Kidney tubule cell (primary cell): Measurements from ENCODE around the gene AXL.
"Not testable (repeated sequence)": the region's sequence is repeated elsewhere in the genome, so short reads cannot be mapped to it uniquely, and the experiment has no call there.

Experiments
- DNase-seq: peaks from one replicate; pipeline ENCODE4 v3.0.0-alpha.2; 2018; ENCODE audit warnings: low spot score

Gene AXL

GRCh38 chr19:41218615-41219507, at the start of gene AXL:
AXL (plus strand) TSS chr19:41219223; CDS start chr19:41219393, 170 bp downstream.
- peak; percentile 79 for DNase-seq

GRCh38 chr19:41172297-41173164, 46.5 kb upstream of the AXL start:
- DNase-seq = no peak

GRCh38 chr19:41174297-41174928, 44.6 kb upstream of the AXL start:
- DNase-seq = no peak

- DNase-seq = peak; percentile 94
Measured at GRCh38 chr19:41175801-41176777, 42.9 kb upstream of the AXL start.

- DNase-seq = not testable (repeated sequence)
Measured at GRCh38 chr19:41180173-41180572, 38.9 kb upstream of the AXL start.

- DNase-seq = no peak
Measured at GRCh38 chr19:41186971-41187883, 31.8 kb upstream of the AXL start.

- no peak for DNase-seq
Measured at GRCh38 chr19:41187884-41188279, 31.1 kb upstream of the AXL start.

- peak; percentile 52 for DNase-seq
Measured at GRCh38 chr19:41189425-41190065, 29.5 kb upstream of the AXL start.

GRCh38 chr19:41192574-41193429, 26.2 kb upstream of the AXL start, which contains the start of gene CYP2S1:
CYP2S1 (plus strand) TSS chr19:41193219; CDS start chr19:41193265, 46 bp downstream.
- DNase-seq = peak; percentile 49

- no peak for DNase-seq
Measured at GRCh38 chr19:41193430-41194156, 25.4 kb upstream of the AXL start.

- no peak for DNase-seq
Measured at GRCh38 chr19:41194157-41194552, 24.9 kb upstream of the AXL start.

- DNase-seq = peak; percentile 37
Measured at GRCh38 chr19:41195675-41196497, 23.1 kb upstream of the AXL start.

- no peak for DNase-seq
Measured at GRCh38 chr19:41198559-41198958, 20.5 kb upstream of the AXL start.

- DNase-seq = no peak
Measured at GRCh38 chr19:41203371-41203770, 15.7 kb upstream of the AXL start.

- DNase-seq = peak; percentile 84
Measured at GRCh38 chr19:41204338-41204737, 14.7 kb upstream of the AXL start.

- DNase-seq = peak; percentile 80
Measured at GRCh38 chr19:41205995-41206394, 13.0 kb upstream of the AXL start.

GRCh38 chr19:41206456-41206855, 12.6 kb upstream of the AXL start:
- no peak for DNase-seq
